ENCODE results near the gene CLPTM1L. TPM values are rescaled to one million over a fixed set of nuclear protein-coding genes. Genes with fewer than 3 reads are reported as not detected.

The CLPTM1L gene
- total RNA-seq, 2 donors from 2014 or later = 56.6 to 85.4 TPM

DNA sequence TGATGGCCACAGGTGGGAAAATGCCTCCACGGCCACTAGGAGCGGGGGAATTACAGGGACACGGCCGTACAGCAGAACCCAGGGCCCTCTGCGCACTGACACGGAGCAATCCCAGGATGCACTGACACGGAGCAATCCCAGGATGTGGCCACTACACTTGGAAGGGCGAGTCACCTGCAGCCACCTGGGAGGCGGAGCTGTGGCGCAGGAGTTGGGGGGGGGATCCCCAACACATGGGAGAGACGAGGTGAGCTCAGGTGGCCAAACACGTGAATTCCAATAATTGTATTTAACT lies 6.8 kb downstream of the CLPTM1L start:
- DNase-seq (ENCODE audit: low spot score) = no peak
- Histone ChIP-seq H3K27ac (no peak overlapping the region), H3K4me1 (peaks cover 0 to 2% of the 10 kb centered on the region in 2 donors), H3K27me3 (no peaks in the 10 kb centered on the region), H3K9me3 (no peaks in the 10 kb centered on the region), H3K36me3 (peaks cover 89% of the 10 kb centered on the region), H3K4me3 (no peak overlapping the region)
- TF ChIP-seq, protein P1, sequence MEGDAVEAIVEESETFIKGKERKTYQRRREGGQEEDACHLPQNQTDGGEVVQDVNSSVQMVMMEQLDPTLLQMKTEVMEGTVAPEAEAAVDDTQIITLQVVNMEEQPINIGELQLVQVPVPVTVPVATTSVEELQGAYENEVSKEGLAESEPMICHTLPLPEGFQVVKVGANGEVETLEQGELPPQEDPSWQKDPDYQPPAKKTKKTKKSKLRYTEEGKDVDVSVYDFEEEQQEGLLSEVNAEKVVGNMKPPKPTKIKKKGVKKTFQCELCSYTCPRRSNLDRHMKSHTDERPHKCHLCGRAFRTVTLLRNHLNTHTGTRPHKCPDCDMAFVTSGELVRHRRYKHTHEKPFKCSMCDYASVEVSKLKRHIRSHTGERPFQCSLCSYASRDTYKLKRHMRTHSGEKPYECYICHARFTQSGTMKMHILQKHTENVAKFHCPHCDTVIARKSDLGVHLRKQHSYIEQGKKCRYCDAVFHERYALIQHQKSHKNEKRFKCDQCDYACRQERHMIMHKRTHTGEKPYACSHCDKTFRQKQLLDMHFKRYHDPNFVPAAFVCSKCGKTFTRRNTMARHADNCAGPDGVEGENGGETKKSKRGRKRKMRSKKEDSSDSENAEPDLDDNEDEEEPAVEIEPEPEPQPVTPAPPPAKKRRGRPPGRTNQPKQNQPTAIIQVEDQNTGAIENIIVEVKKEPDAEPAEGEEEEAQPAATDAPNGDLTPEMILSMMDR (IDR thresholded peaks at IDR 0.05) = no peak

DNA sequence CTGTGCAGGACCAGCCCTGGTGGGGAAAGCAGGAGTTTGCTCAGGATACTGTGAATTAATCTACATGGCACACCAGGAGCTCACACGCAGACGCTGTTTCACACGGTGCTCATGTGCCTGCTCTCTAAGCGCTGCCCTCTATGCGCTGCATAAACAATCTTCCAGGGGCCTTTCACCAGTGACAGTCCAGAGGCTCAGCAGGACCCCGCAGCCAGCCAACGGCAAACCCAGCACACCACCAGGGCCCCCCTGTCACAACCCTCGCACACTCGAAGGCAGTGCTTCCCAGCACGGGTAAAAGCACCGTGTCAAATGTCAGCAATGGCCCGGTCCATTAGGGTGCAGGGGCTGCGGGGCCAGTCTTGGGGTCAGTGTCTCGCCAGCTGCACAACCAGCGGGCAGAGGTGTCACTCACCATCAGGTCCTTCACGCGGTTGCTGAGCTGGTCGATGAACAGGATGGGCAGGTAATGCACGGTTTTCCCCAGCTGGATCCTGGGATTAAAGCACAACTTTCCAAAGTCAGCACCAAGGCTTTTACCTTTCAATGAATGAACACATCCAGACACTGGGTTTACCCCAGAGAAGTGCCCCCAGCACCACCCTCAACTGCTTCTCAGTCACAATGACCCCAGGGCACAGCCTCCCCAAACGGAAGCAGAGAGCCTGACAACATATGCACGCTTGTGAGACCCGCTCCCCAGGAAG lies 7.3 kb downstream of the CLPTM1L start:
- Histone ChIP-seq H3K4me3 (no peak overlapping the region), H3K36me3 (peaks cover 92% of the 10 kb centered on the region), H3K4me1 (no peaks in the 10 kb centered on the region), H3K27ac (no peak overlapping the region), H3K9me3 (no peaks in the 10 kb centered on the region), H3K27me3 (no peaks in the 10 kb centered on the region)
- no peak for DNase-seq (ENCODE audit: low spot score)
- TF ChIP-seq, protein P1 (IDR thresholded peaks at IDR 0.05) = no peak

DNA sequence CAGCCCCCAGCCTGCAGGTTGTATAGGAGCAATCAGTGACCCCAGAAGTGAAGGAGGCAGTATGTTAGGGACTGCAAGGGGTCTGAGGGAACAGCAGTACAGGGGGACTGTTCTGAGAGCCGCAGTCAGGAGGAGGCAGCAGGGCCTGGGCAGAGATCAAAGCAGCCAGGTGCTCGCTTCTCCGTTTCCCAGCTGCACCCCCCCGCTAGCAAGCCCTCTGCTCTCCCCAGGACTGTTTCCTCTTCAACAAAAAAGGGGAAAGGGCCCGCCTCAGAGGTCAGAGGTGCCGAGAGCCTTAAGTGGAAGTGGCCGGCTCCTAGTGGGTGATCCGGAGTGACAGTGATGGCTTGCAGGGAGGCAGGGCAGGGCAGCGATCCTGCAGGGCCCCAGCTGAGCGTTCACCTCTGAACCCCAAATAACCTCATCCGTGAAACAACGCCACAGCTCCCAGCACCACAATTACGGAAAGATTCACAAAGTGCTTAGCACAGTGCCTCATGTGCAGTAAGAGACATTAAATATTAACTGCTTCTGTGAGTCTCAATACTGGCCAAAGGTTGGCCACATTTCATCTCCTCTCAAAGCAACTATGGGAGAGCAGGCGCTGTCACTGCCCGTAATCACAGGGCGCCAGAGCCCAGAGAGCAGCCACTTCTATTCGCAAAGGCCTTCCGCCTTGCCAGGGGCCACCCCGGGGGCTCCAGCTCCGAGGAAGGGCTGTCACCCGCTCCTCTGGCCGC lies 8.0 kb downstream of the CLPTM1L start:
- TF ChIP-seq, protein P1 (IDR thresholded peaks at IDR 0.05) = no peak
- Histone ChIP-seq H3K4me3 (no peak overlapping the region), H3K36me3 (peaks cover 94% of the 10 kb centered on the region), H3K27me3 (no peaks in the 10 kb centered on the region), H3K27ac (no peak overlapping the region), H3K4me1 (no peaks in the 10 kb centered on the region), H3K9me3 (no peaks in the 10 kb centered on the region)
- DNase-seq (ENCODE audit: low spot score) = no peak

DNA sequence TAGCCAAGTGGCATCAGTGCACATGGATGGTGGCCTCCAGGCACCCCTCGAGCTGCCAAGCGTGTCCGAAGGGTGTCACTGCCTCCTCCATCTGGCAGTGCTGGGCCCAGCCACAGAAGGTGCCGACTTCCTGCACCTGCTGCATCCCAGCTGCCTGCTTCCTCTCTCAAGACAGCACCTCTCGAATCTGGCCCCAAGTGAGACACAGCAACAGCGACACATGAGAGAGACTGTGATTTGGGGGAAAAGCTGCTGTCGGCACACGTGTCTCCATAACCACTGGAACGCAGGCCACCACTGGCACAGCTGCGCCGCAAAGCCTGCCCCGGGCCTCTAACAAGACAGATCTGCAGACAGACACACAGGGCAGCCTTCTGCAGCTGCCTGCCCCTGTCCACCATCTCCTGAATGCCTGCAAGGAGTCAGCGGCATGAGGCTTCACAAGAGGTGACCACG lies 8.8 kb downstream of the CLPTM1L start:
- no peak for DNase-seq (ENCODE audit: low spot score)
- peaks cover 94% of the 10 kb centered on the region for H3K36me3 ChIP-seq
- no peaks in the 10 kb centered on the region for H3K27me3 ChIP-seq
- H3K4me3 ChIP-seq = no peak overlapping the region
- TF ChIP-seq, protein P1 (IDR thresholded peaks at IDR 0.05) = no peak
- H3K4me1 ChIP-seq = peaks cover 0 to 4% of the 10 kb centered on the region in 2 donors
- no peak overlapping the region for H3K27ac ChIP-seq
- no peaks in the 10 kb centered on the region for H3K9me3 ChIP-seq

DNA sequence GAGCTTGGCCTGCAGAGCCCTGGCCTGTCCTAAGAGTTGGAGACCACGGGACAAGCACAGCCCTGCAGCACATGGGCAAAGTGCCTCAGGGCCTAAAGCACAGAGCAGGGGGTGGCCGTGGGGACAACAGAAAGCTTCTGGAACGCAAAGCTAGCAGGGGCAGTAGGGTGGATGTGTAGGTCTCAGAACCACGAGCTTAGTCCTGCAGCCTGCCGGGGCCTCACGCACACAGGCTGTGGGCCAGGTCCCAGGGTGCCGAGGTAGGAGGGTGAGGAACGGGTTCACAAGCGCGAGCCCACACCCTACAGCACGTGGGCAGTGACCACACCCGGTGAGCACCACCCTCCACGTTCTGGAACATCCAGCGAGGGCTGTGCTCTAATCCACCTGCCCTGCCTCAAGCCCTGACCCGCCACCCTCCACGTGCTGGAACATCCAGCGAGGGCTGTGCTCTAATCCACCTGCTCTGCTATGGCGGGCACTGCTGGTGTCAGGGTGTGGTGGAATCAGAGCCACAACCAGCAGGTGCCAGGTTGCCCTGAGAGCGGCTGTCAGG lies 9.3 kb downstream of the CLPTM1L start:
- H3K36me3 ChIP-seq = peaks cover 93% of the 10 kb centered on the region
- H3K27me3 ChIP-seq = no peaks in the 10 kb centered on the region
- H3K9me3 ChIP-seq = no peaks in the 10 kb centered on the region
- no peak for DNase-seq (ENCODE audit: low spot score)
- H3K27ac ChIP-seq = no peak overlapping the region
- TF ChIP-seq, protein P1 (IDR thresholded peaks at IDR 0.05) = no peak
- H3K4me1 ChIP-seq = peaks cover 0 to 9% of the 10 kb centered on the region in 2 donors
- H3K4me3 ChIP-seq = no peak overlapping the region
